Activated CD8-positive, alpha-beta memory T cell treated with anti-CD3 and anti-CD28 coated beads, Interleukin-2, amount 10 ng/mL, durations not matched to agents 7 days and 5 days (primary cell): ENCODE results near the gene GRID2. TPM values are rescaled to one million over a fixed set of nuclear protein-coding genes. Genes with fewer than 3 reads are reported as not detected.

Source experiments
- ATAC-seq: fragments of 150-1000 bp; cut with Tn5 transposase; one replicate; pipeline ENCODE4 v1.10.0; 2021; ENCODE audit warnings: moderate library complexity
- CTCF ChIA-PET: fragments of 350-600 bp; sonication (Branson Sonifier 250); formaldehyde crosslinking; loops from one replicate; lab custom pipeline; 2021; ENCODE audit warnings: antibody characterized with exemption; lab: Charles Lee
- DNase-seq: peaks from one replicate; pipeline ENCODE4 v3.0.0-alpha.2; 2020
- H3K27ac Mint-ChIP-seq: one replicate; pipeline ENCODE4 v1.8.0; 2021; ENCODE audit warnings: mild to moderate bottlenecking, mixed read lengths
- H3K27me3 Mint-ChIP-seq: one replicate; pipeline ENCODE4 v1.8.0; 2021; ENCODE audit warnings: mixed read lengths
- H3K36me3 Mint-ChIP-seq: one replicate; pipeline ENCODE4 v1.8.0; 2021; ENCODE audit warnings: mild to moderate bottlenecking, mixed read lengths
- H3K4me1 Mint-ChIP-seq: one replicate; pipeline ENCODE4 v1.8.0; 2021; ENCODE audit warnings: mixed read lengths
- H3K4me3 Mint-ChIP-seq: one replicate; pipeline ENCODE4 v1.8.0; 2021; ENCODE audit warnings: mild to moderate bottlenecking, moderate library complexity, mixed read lengths
- H3K9me3 Mint-ChIP-seq: one replicate; pipeline ENCODE4 v1.8.0; 2022; ENCODE audit warnings: low read depth, mixed read lengths
- total RNA-seq, 2 experiments: library from RNA; stranded (reverse); gene quantifications; one replicate each; pipeline ENCODE4 v1.2.3, GENCODE V29; 2021

GRID2 gene
- total RNA-seq, 2 experiments from 2014 or later, result not detected

DNA sequence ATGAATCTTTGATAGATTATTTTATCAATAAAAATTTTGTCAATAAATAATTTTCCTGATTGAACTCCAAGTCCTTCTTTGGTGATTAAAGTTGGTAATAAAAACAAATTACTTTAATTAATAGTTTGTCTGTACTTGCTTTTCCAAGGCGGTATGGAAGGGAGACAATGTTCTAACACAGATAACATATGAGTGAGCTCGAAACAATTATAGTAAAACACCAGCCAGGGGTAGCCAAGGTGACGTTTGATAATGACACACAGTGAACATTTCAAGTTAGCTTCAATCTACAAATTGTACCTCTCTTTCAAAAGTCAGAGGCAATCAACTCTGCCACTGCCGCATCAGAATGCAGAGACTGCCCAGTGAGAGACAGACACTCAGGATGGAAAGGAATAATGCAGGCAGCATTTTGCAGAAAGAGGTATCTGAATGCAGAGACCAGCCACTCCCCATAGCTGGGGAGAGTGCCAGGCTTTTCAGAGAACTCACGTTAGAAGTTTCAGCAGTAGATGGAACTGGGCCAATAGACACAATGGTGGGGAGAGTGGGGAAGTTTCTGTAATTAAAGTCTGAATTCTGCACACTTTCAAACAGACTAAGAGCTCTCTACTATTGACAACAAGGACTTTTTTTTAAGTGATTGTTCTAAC, 1506.7 kb downstream of the GRID2 start:
- Mint-ChIP-seq H3K4me1 (no peaks in the 10 kb centered on the region), H3K36me3 (no peaks in the 10 kb centered on the region), H3K27ac (no peak overlapping the region), H3K4me3 (no peak overlapping the region), H3K27me3 (no peaks in the 10 kb centered on the region), H3K9me3 (no peaks in the 10 kb centered on the region)
- ATAC-seq (no peak), DNase-seq (no peak)
- CTCF ChIA-PET, result no interaction called here

DNA sequence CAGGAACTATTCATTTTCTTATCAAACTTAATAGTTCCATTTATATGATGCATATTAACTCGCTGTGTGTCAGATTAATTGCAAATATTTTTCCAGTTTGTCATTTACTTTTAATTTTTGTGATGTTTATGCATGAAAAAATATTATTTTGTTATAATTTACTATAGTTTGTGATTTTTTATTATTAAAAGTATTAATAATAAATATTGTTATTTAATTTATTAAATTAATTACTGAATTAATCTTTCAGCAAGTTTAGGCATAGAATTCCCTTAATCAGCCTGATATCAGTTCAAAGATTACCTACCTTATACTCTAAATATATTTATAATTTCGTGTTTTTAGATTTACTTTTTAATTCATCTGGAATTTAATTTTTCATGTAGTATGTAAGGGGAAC, 1509.3 kb downstream of the GRID2 start:
- CTCF ChIA-PET, result no interaction called here
- DNase-seq, result no peak
- Mint-ChIP-seq H3K9me3 (no peaks in the 10 kb centered on the region), H3K36me3 (no peaks in the 10 kb centered on the region), H3K27me3 (no peaks in the 10 kb centered on the region), H3K4me3 (no peak overlapping the region), H3K27ac (no peak overlapping the region), H3K4me1 (no peaks in the 10 kb centered on the region)
- ATAC-seq, result no peak

DNA sequence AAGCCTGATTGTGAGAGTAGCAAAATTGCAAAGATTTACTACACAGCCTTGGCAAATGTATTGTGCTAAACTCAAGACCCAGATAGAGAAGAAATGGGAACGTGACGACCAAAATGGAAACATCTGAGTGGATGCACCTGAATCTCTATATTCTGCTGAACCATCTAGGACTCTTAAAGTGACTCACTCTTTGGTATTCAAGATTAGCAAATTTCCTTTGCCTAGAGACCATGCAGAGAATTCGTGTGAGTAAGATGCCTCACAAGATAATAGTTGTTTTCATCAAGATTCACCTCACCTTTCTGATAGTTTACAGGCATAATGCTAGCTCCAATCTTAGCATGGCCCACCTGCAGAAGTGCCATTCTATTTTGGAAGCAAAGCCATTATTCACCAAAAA, 1510.4 kb downstream of the GRID2 start:
- no peak overlapping the region for H3K27ac Mint-ChIP-seq
- H3K9me3 Mint-ChIP-seq, result no peaks in the 10 kb centered on the region
- CTCF ChIA-PET, result no interaction called here
- H3K4me1 Mint-ChIP-seq, result no peaks in the 10 kb centered on the region
- H3K4me3 Mint-ChIP-seq, result no peak overlapping the region
- no peaks in the 10 kb centered on the region for H3K27me3 Mint-ChIP-seq
- H3K36me3 Mint-ChIP-seq, result no peaks in the 10 kb centered on the region
- ATAC-seq (no peak), DNase-seq (no peak)

DNA sequence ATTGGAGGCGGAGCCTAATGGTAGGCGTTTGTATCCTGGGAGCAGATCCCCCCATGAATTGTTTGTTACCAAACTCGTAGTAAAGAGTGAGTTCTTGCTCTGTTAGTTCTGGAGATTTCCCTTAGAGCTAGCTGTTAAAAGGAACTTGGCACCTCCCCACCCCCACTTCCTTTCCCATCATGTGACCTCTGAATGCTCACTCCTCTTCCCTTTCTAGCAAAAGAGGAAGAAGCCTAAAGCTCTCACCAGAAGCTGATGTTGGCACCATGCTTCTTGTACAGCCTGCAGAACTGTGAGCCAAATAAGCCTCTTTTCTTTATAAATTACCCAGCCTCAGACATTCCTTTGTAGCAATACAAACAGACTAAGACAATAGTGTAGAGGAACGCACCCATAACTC, 1511.0 kb downstream of the GRID2 start:
- CTCF ChIA-PET, result no interaction called here
- H3K27ac Mint-ChIP-seq, result no peak overlapping the region
- no peaks in the 10 kb centered on the region for H3K36me3 Mint-ChIP-seq
- H3K4me1 Mint-ChIP-seq, result no peaks in the 10 kb centered on the region
- ATAC-seq, result no peak
- DNase-seq, result no peak
- no peaks in the 10 kb centered on the region for H3K9me3 Mint-ChIP-seq
- no peak overlapping the region for H3K4me3 Mint-ChIP-seq
- no peaks in the 10 kb centered on the region for H3K27me3 Mint-ChIP-seq
